ENCODE data around the gene TSSK2. TPM values are rescaled to one million over a fixed set of nuclear protein-coding genes. Genes with fewer than 3 reads are reported as not detected.
A peak's percentile ranks its signal among the peaks of the same experiment; 100 is the strongest.

TSSK2 gene
- total RNA-seq, 1 donor from 2014 or later: not detected

DNA sequence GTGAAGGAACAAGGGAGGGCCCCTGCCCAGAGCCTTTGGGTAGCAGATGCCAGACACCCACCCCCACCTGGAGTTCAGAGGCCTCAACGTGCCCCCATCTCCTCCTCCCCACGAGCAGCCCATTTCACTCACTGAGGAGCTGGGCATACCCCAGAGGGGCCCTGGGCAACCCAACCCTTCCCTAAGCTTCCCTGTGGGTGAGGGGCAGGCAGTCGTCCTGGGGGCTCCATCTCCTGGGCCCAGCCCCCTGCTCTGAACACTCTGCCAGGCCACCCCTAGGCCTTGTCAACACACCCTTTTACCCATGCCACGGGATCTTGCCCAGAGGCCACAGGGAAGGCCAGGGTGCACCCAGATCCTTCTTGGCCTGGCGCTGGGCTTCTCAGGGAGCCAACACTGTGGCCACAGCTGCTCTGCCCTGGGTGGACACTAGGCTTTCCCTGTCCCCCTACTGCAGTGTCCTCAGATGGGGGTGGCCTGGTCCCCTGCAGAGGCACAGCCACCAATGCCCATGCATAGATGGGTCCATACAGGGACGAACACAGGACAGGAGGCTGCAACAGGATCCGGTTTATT is 44.0 kb downstream of the TSSK2 start:
- H3K4me3 ChIP-seq: no peak overlapping the region
- DNase-seq: no peak
- peaks cover 91% of the 10 kb centered on the region for H3K4me1 ChIP-seq
- intact Hi-C loops (cut with micrococcal nuclease): no loop called here
- H3K27ac ChIP-seq (replicated peaks): peak overlapping the region; percentile 75
- H3K27me3 ChIP-seq (ENCODE audit: low read depth): no peaks in the 10 kb centered on the region
- TF ChIP-seq CTCF (IDR thresholded peaks at IDR 0.05; ENCODE audit: borderline replicate concordance): no peak
- no peaks in the 10 kb centered on the region for H3K36me3 ChIP-seq
- no peaks in the 10 kb centered on the region for H3K9me3 ChIP-seq (replicated peaks)

DNA sequence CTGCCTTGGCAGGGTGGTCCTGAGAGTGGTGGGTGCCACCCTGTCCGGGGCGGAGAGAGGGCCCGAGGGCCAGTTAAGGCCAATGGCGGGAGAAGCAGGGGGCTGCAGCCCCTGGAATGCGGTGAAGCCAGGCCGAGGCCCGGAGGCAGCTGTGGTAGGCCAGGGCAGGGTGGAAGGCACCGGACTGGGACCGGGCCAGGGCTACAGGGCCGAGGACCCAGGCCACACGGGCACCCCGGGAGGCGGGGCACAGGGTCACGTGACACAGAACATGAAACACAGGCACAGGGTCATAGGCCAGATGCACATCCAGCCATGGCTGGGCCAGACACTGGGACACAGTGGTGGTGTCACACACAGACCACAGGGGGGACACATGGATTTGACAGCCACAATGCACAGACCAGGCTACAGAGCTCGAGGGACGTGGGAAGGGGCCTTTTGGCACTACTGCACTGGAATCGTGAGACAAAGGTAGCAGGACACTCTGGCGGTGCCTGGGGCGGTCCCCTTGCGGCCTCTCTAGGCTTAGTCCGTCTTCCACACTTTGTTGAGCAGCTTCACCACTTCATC is 44.6 kb downstream of the TSSK2 start:
- Histone ChIP-seq H3K27me3 (ENCODE audit: low read depth) (no peaks in the 10 kb centered on the region), H3K36me3 (no peaks in the 10 kb centered on the region), H3K27ac (replicated peaks) (peak overlapping the region; percentile 75), H3K9me3 (replicated peaks) (no peaks in the 10 kb centered on the region), H3K4me3 (no peak overlapping the region), H3K4me1 (peaks cover 85% of the 10 kb centered on the region)
- intact Hi-C loops (cut with micrococcal nuclease): no loop called here
- no peak for TF ChIP-seq CTCF (IDR thresholded peaks at IDR 0.05; ENCODE audit: borderline replicate concordance)
- DNase-seq: no peak

DNA sequence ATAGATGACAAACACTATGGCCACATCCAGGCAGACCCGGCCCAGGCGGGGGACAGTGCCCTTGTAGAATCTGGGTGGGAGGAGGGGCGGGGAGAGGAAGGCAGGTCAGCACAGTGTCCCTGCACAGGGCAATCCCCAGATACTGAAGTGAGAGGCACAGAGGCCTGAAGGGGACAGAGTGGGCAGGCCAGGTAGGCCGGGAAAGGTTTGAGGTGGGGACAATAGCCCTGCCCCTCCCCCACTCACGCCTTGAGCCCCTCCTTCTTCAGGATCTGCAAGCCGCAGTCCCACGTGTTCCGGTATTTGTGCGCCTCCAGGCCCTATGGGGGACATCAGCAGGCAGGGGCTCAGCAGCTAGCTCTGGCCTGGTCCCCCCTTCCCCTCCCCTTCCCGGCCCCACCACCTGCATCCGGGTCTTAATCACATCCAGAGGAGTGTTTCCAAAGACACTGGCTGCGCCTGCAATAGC is 45.1 kb downstream of the TSSK2 start:
- Histone ChIP-seq H3K4me1 (peaks cover 80% of the 10 kb centered on the region), H3K36me3 (no peaks in the 10 kb centered on the region), H3K27ac (replicated peaks) (peak overlapping the region; percentile 75), H3K9me3 (replicated peaks) (no peaks in the 10 kb centered on the region), H3K4me3 (no peak overlapping the region), H3K27me3 (ENCODE audit: low read depth) (no peaks in the 10 kb centered on the region)
- no peak for DNase-seq
- intact Hi-C loops (cut with micrococcal nuclease): no loop called here
- no peak for TF ChIP-seq CTCF (IDR thresholded peaks at IDR 0.05; ENCODE audit: borderline replicate concordance)

GRCh38 chr22:19176732-19177131 is 45.6 kb downstream of the TSSK2 start:
- Histone ChIP-seq H3K27ac (replicated peaks) (peak overlapping the region; percentile 92), H3K9me3 (replicated peaks) (no peaks in the 10 kb centered on the region), H3K27me3 (ENCODE audit: low read depth) (no peaks in the 10 kb centered on the region), H3K4me3 (peak overlapping the region; percentile 97), H3K4me1 (peaks cover 75% of the 10 kb centered on the region), H3K36me3 (no peaks in the 10 kb centered on the region)
- intact Hi-C loops (cut with micrococcal nuclease): no loop called here
- TF ChIP-seq CTCF (IDR thresholded peaks at IDR 0.05; ENCODE audit: borderline replicate concordance): no peak
- no peak for DNase-seq

GRCh38 chr22:19177164-19178064 is 46.3 kb downstream of the TSSK2 start:
- Histone ChIP-seq H3K4me1 (peaks cover 68% of the 10 kb centered on the region), H3K27ac (replicated peaks) (peak overlapping the region; percentile 92), H3K36me3 (no peaks in the 10 kb centered on the region), H3K27me3 (ENCODE audit: low read depth) (no peaks in the 10 kb centered on the region), H3K9me3 (replicated peaks) (no peaks in the 10 kb centered on the region), H3K4me3 (peak overlapping the region; percentile 97)
- no peak for TF ChIP-seq CTCF (IDR thresholded peaks at IDR 0.05; ENCODE audit: borderline replicate concordance)
- no peak for DNase-seq
- intact Hi-C loops (cut with micrococcal nuclease): no loop called here

Data from left ventricle myocardium inferior (tissue), 1 donor.